ENCODE measurements around the gene NPHP4. TPM values are rescaled to one million over a fixed set of nuclear protein-coding genes. Genes with fewer than 3 reads are reported as not detected.
"Not testable (repeated sequence)": the region's sequence is repeated elsewhere in the genome, so short reads cannot be mapped to it uniquely, and the experiment has no call there.

The NPHP4 gene
- total and polyA plus RNA-seq, 4 donors, result 1.7 to 5.6 (median 3.5) TPM

- 92% methylated on average over 12 of the region's 12 CpGs for WGBS
- not testable (repeated sequence) for DNase-seq (ENCODE audit: low spot score)
Observed at GRCh38 chr1:5893699-5894278, 98.4 kb downstream of the NPHP4 start.

GRCh38 chr1:5892329-5892728 is 99.9 kb downstream of the NPHP4 start:
- no peak for DNase-seq (ENCODE audit: low spot score)
- 84% methylated on average over 8 of the region's 8 CpGs for WGBS
- Histone ChIP-seq H3K9me3 (ENCODE audit: control insufficient read depth in 4 of 4, low read length in 3 of 4) (no peaks in the 10 kb centered on the region), H3K4me1 (ENCODE audit: control insufficient read depth in 4 of 4, insufficient read depth in 4 of 4, low read length in 3 of 4) (no peaks in the 10 kb centered on the region), H3K27me3 (ENCODE audit: control insufficient read depth in 4 of 4, insufficient read depth in 4 of 4, low read length in 3 of 4) (no peaks in the 10 kb centered on the region), H3K27ac (ENCODE audit: low read depth in 1 of 2, low read length in 2 of 2) (no peak overlapping the region), H3K9ac (ENCODE audit: low read depth in 1 of 2, low read length in 2 of 2) (no peak overlapping the region), H3K36me3 (ENCODE audit: control insufficient read depth in 4 of 4, insufficient read depth in 3 of 4, low read depth in 1 of 4, low read length in 3 of 4) (no peaks in the 10 kb centered on the region), H3K4me3 (ENCODE audit: low read depth in 1 of 3, low read length in 3 of 3) (no peak overlapping the region)
- TF ChIP-seq GABPA (IDR thresholded peaks at IDR 0.05 in 1 of 2, conservative IDR thresholded peaks at IDR 0.05 in 1 of 2) (no peak), RAD21 (IDR thresholded peaks at IDR 0.05) (no peak), NR2F2 (IDR thresholded peaks at IDR 0.05) (no peak)

More at GRCh38 chr1:5893699-5894278, 98.4 kb downstream of the NPHP4 start:
- H3K27me3 ChIP-seq (ENCODE audit: control insufficient read depth in 4 of 4, insufficient read depth in 4 of 4, low read length in 3 of 4); H3K9me3 ChIP-seq (ENCODE audit: control insufficient read depth in 4 of 4, low read length in 3 of 4); H3K27ac ChIP-seq (ENCODE audit: low read depth in 1 of 2, low read length in 2 of 2); H3K36me3 ChIP-seq (ENCODE audit: control insufficient read depth in 4 of 4, insufficient read depth in 3 of 4, low read depth in 1 of 4, low read length in 3 of 4); H3K4me3 ChIP-seq (ENCODE audit: low read depth in 1 of 3, low read length in 3 of 3); H3K4me1 ChIP-seq (ENCODE audit: control insufficient read depth in 4 of 4, insufficient read depth in 4 of 4, low read length in 3 of 4); H3K9ac ChIP-seq (ENCODE audit: low read depth in 1 of 2, low read length in 2 of 2): not testable (repeated sequence)
- TF ChIP-seq CTCF (IDR thresholded peaks at IDR 0.05; ENCODE audit: low read depth, low read length, missing input control), result peak; percentile 7

GRCh38 chr1:5891736-5892135 is 100.5 kb downstream of the NPHP4 start:
- no peak overlapping the region for H3K9ac ChIP-seq (ENCODE audit: low read depth in 1 of 2, low read length in 2 of 2)
- H3K4me1 ChIP-seq (ENCODE audit: control insufficient read depth in 4 of 4, insufficient read depth in 4 of 4, low read length in 3 of 4), result no peaks in the 10 kb centered on the region
- no peak overlapping the region for H3K4me3 ChIP-seq (ENCODE audit: low read depth in 1 of 3, low read length in 3 of 3)
- H3K9me3 ChIP-seq (ENCODE audit: control insufficient read depth in 4 of 4, low read length in 3 of 4), result no peaks in the 10 kb centered on the region
- DNase-seq (ENCODE audit: low spot score), result no peak
- WGBS, result 95% methylated on average over 9 of the region's 9 CpGs
- H3K27ac ChIP-seq (ENCODE audit: low read depth in 1 of 2, low read length in 2 of 2), result no peak overlapping the region
- no peaks in the 10 kb centered on the region for H3K36me3 ChIP-seq (ENCODE audit: control insufficient read depth in 4 of 4, insufficient read depth in 3 of 4, low read depth in 1 of 4, low read length in 3 of 4)
- TF ChIP-seq EGR1 (IDR thresholded peaks at IDR 0.05; ENCODE audit: low read depth in 2 of 2), result no peak
- no peak for TF ChIP-seq RXRA (IDR thresholded peaks at IDR 0.05)
- TF ChIP-seq REST (IDR thresholded peaks at IDR 0.05), result no peak
- no peak for TF ChIP-seq HNF4G (IDR thresholded peaks at IDR 0.05)
- no peak for TF ChIP-seq FOXA2 (IDR thresholded peaks at IDR 0.05)
- no peaks in the 10 kb centered on the region for H3K27me3 ChIP-seq (ENCODE audit: control insufficient read depth in 4 of 4, insufficient read depth in 4 of 4, low read length in 3 of 4)

All from liver (tissue), 9 donors.